Measurements from ENCODE around the gene HYI. TPM values are rescaled to one million over a fixed set of nuclear protein-coding genes. Genes with fewer than 3 reads are reported as not detected.

HYI gene
- polyA plus RNA-seq, 1 experiment: 59.4 TPM

GRCh38 chr1:43422995-43423671 lies 30.6 kb downstream of the HYI start:
- POLR2A ChIA-PET: no interaction called here

DNA sequence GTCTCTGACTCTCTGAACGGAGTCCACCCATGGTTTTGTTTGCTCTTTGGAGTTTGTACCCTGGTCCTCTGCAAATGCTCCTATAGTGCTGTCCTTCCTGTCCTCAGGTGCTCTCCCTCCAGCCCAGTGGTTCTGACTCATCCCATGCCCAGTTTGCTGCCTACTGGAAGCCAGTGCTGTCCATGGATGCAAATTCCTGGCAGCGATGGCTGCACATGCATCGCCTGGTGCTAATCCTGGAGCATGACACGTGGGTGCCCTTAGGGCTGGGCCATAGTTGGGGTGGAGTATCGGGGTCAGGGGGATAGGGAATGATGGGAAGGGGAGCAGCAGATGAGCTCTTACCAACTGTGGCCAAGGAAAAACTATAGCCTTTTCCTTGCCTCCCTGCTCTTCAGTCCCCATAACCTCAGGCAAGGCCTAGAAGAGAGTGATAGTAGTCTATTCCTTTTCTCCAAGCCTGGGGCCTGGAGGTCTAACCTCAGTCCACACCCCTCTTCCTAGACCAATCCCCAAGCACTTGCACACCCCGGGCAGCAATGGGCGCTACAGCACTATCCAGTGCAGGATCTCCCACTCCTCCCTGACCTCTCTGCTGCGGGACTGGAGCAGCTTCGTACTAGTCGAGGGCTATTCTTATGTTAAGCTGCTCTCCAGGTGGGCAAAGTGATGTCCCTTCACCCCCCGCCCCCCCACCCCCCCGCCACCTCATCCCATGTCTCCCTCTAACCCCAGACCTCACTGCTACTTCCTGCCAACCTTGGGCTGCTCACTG lies 31.6 kb downstream of the HYI start:
- ChIA-PET POLR2A (interaction anchor here (1.0 kb wide), 1 partner anchor 14 kb away, joined by 3 read pairs; no protein-coding TSS in a partner anchor), CTCF (no interaction called here)
- Histone ChIP-seq H3K4me3 (ENCODE audit: low read depth, low read length) (no peak overlapping the region), H3K27me3 (ENCODE audit: control insufficient read depth, insufficient read depth, low read length) (no peaks in the 10 kb centered on the region), H3K36me3 (ENCODE audit: control insufficient read depth, insufficient read depth, low read length) (peaks cover 53% of the 10 kb centered on the region)
- no peak for DNase-seq (ENCODE audit: low read depth)
- no peak for TF ChIP-seq CTCF (IDR thresholded peaks at IDR 0.05; ENCODE audit: insufficient read depth, low read depth, low read length)

More at GRCh38 chr1:43422995-43423671, 30.6 kb downstream of the HYI start:
- CTCF ChIA-PET: no interaction called here
- Histone ChIP-seq H3K36me3 (ENCODE audit: control insufficient read depth, insufficient read depth, low read length) (peaks cover 61% of the 10 kb centered on the region), H3K4me3 (ENCODE audit: low read depth, low read length) (no peak overlapping the region), H3K27me3 (ENCODE audit: control insufficient read depth, insufficient read depth, low read length) (no peaks in the 10 kb centered on the region)
- DNase-seq (ENCODE audit: low read depth): no peak
- TF ChIP-seq CTCF (IDR thresholded peaks at IDR 0.05; ENCODE audit: insufficient read depth, low read depth, low read length): no peak

DNA sequence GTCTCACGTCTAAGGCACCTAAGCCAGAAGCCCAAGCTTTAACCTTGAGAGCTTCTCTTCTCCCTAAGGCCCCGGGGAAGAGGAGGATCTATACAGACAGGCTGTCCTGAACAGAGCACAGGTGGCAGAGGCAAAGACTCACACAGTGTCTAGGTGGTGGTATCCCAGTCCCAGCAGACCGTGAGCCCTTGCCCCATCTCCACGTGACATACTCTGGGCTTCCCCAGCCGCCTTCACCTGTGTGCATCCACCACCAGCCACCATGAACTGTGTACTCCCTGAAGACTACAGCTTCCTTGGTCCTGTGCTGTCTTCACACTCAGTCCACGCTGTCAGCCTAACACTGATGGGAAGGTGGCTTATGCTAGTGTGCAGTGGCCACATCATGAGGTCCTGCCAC lies 32.3 kb downstream of the HYI start:
- Histone ChIP-seq H3K27me3 (ENCODE audit: control insufficient read depth, insufficient read depth, low read length) (no peaks in the 10 kb centered on the region), H3K4me3 (ENCODE audit: low read depth, low read length) (no peak overlapping the region), H3K36me3 (ENCODE audit: control insufficient read depth, insufficient read depth, low read length) (peaks cover 50% of the 10 kb centered on the region)
- no peak for TF ChIP-seq CTCF (IDR thresholded peaks at IDR 0.05; ENCODE audit: insufficient read depth, low read depth, low read length)
- ChIA-PET POLR2A (interaction anchor here (1.0 kb wide), 1 partner anchor 14 kb away, joined by 3 read pairs; no protein-coding TSS in a partner anchor), CTCF (interaction anchor here (1.2 kb wide), 1 partner anchor 198 kb away, joined by 3 read pairs; no protein-coding TSS in a partner anchor)
- DNase-seq (ENCODE audit: low read depth): no peak

DNA sequence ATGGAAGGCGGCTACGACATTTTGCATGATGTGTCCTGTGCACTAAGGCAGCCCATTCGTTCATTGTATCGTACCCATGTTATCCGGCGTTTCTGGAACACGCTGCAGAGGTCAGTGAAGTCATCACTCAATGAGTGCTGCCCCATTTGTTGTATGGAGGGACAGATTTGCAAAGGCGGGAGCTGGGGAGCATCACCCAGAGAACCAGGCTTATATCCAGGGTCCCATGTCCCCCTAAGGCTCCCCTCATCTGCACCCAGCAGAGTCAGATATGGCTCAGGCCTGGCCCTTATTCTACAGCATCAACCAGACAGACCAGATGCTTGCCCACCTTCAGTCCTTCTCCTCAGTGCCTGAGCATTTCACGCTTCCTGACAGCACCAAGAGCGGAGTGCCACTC lies 32.9 kb downstream of the HYI start:
- Histone ChIP-seq H3K36me3 (ENCODE audit: control insufficient read depth, insufficient read depth, low read length) (peaks cover 48% of the 10 kb centered on the region), H3K27me3 (ENCODE audit: control insufficient read depth, insufficient read depth, low read length) (no peaks in the 10 kb centered on the region), H3K4me3 (ENCODE audit: low read depth, low read length) (no peak overlapping the region)
- ChIA-PET CTCF (interaction anchor here (1.2 kb wide), 1 partner anchor 197 kb away, joined by 3 read pairs; no protein-coding TSS in a partner anchor), POLR2A (no interaction called here)
- TF ChIP-seq CTCF (IDR thresholded peaks at IDR 0.05; ENCODE audit: insufficient read depth, low read depth, low read length): no peak
- DNase-seq (ENCODE audit: low read depth): no peak

All from BJ (cell line).